ENCODE results near the gene IL1RAPL1.

Gene IL1RAPL1

DNA sequence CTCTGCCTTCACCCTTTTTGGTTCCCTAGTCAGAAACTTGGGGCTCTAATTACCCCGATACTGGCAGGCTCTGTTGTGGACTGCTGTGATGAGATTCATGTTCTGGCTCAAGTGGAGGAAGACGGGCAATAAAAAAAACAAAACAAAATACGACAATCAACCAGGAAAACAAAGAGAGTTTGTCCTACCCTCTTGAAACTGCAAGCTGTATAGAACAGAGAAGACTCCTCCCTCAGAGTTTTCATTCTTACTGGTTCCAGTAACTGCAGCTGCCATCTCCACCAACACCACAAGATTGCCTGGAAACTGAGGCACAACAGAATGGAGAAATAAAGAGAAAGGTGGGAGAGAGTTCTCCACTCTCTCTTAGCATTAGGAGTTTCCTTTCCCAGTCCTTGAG lies 11.1 kb upstream of the IL1RAPL1 start:
- TF ChIP-seq, protein P1, sequence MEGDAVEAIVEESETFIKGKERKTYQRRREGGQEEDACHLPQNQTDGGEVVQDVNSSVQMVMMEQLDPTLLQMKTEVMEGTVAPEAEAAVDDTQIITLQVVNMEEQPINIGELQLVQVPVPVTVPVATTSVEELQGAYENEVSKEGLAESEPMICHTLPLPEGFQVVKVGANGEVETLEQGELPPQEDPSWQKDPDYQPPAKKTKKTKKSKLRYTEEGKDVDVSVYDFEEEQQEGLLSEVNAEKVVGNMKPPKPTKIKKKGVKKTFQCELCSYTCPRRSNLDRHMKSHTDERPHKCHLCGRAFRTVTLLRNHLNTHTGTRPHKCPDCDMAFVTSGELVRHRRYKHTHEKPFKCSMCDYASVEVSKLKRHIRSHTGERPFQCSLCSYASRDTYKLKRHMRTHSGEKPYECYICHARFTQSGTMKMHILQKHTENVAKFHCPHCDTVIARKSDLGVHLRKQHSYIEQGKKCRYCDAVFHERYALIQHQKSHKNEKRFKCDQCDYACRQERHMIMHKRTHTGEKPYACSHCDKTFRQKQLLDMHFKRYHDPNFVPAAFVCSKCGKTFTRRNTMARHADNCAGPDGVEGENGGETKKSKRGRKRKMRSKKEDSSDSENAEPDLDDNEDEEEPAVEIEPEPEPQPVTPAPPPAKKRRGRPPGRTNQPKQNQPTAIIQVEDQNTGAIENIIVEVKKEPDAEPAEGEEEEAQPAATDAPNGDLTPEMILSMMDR (IDR thresholded peaks at IDR 0.05; ENCODE audit: low read depth, low read length) = no peak
- no peak for DNase-seq (ENCODE audit: low read depth in 2 of 2)
- H3K4me3 ChIP-seq (replicated peaks in 1 of 2; ENCODE audit: low read depth in 2 of 2, low read length in 2 of 2) = no peak overlapping the region

GRCh38 chrX:28581522-28581921 lies 5.7 kb upstream of the IL1RAPL1 start:
- TF ChIP-seq, protein P1 (IDR thresholded peaks at IDR 0.05; ENCODE audit: low read depth, low read length) = no peak

GRCh38 chrX:28582511-28582910 lies 4.7 kb upstream of the IL1RAPL1 start:
- DNase-seq (ENCODE audit: low read depth in 2 of 2) = no peak
- TF ChIP-seq, protein P1 (IDR thresholded peaks at IDR 0.05; ENCODE audit: low read depth, low read length) = no peak
- no peak overlapping the region for H3K4me3 ChIP-seq (replicated peaks in 1 of 2; ENCODE audit: low read depth in 2 of 2, low read length in 2 of 2)

More at GRCh38 chrX:28581522-28581921, 5.7 kb upstream of the IL1RAPL1 start:
- no peak overlapping the region for H3K4me3 ChIP-seq (replicated peaks in 1 of 2; ENCODE audit: low read depth in 2 of 2, low read length in 2 of 2)
- DNase-seq (ENCODE audit: low read depth in 2 of 2) = no peak

DNA sequence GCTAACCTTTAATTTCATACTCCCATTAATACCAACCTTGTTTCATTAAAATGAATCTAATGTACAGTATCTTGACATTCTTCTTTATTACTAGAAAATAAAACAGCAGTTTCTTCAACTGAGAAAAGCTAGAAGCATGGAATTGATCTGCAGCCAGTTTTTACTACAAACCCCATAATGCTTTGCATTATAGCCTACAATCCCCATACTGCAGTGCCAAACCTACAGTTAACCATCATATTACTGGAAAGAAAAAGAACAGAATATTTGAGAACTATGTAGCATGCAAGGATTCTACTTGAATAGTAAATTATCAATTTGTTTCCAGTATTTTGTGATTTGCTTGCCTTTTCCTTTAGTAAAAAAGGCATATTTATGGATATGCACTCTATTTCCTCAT lies 3.2 kb upstream of the IL1RAPL1 start:
- no peak for DNase-seq (ENCODE audit: low read depth in 2 of 2)
- TF ChIP-seq, protein P1 (IDR thresholded peaks at IDR 0.05; ENCODE audit: low read depth, low read length) = no peak
- H3K4me3 ChIP-seq (replicated peaks in 1 of 2; ENCODE audit: low read depth in 2 of 2, low read length in 2 of 2) = no peak overlapping the region

DNA sequence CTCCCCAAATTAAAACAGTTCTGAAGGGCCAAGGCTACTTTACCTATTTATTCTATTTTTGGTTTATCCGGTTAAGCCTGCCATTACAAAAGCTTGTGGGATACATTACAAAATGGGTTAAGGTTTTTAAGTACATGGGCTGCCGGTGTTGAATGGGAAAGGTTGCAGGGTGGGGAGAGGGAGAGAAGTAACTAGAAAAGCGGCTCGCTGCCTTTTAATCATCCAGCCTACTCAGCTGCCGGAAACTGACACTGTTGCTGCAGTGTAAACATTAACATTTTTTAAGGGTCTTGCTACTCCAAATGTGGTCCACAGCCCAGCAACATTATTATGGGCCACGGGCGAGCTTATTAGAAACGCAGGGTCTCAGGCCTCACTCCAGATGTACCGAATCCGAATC lies 1.5 kb upstream of the IL1RAPL1 start:
- no peak for DNase-seq (ENCODE audit: low read depth in 2 of 2)
- H3K4me3 ChIP-seq (replicated peaks in 1 of 2; ENCODE audit: low read depth in 2 of 2, low read length in 2 of 2) = peak overlapping the region; percentile 46 to 49
- TF ChIP-seq, protein P1 (IDR thresholded peaks at IDR 0.05; ENCODE audit: low read depth, low read length) = no peak

DNA sequence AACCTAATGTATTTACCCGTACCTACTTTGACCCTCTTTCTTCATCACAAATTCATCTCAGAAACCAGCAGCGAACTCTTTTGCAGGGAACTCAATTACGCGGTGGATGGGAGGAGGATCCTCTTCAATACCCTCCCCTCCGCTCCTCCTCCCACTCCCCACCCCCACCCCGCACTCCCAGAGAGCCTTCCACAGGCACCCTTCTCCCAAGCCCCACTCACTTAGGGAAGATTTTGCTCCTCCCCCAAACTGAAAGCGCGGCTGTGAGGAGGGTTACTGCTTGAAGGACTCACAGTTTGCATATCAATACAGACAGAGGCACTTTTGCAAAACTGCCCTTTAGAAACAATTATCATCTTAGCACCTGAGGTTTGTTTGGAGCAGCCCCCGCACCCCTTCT lies 960 bp upstream of the IL1RAPL1 start:
- TF ChIP-seq, protein P1 (IDR thresholded peaks at IDR 0.05; ENCODE audit: low read depth, low read length) = no peak
- H3K4me3 ChIP-seq (replicated peaks in 1 of 2; ENCODE audit: low read depth in 2 of 2, low read length in 2 of 2) = peak overlapping the region; percentile 46 to 49
- peak; percentile 14 to 67 for DNase-seq (ENCODE audit: low read depth in 2 of 2)

GRCh38 chrX:28589046-28589445 lies 1.8 kb downstream of the IL1RAPL1 start:
- TF ChIP-seq, protein P1 (IDR thresholded peaks at IDR 0.05; ENCODE audit: low read depth, low read length) = no peak
- no peak for DNase-seq (ENCODE audit: low read depth in 2 of 2)
- peak overlapping the region; percentile 7 to 49 for H3K4me3 ChIP-seq (replicated peaks in 1 of 2; ENCODE audit: low read depth in 2 of 2, low read length in 2 of 2)
